ENCODE results near the gene ZFAND4. TPM values are rescaled to one million over a fixed set of nuclear protein-coding genes. Genes with fewer than 3 reads are reported as not detected.

ZFAND4 gene
- total RNA-seq, 1 experiment from 2014 or later: 18.3 TPM

DNA sequence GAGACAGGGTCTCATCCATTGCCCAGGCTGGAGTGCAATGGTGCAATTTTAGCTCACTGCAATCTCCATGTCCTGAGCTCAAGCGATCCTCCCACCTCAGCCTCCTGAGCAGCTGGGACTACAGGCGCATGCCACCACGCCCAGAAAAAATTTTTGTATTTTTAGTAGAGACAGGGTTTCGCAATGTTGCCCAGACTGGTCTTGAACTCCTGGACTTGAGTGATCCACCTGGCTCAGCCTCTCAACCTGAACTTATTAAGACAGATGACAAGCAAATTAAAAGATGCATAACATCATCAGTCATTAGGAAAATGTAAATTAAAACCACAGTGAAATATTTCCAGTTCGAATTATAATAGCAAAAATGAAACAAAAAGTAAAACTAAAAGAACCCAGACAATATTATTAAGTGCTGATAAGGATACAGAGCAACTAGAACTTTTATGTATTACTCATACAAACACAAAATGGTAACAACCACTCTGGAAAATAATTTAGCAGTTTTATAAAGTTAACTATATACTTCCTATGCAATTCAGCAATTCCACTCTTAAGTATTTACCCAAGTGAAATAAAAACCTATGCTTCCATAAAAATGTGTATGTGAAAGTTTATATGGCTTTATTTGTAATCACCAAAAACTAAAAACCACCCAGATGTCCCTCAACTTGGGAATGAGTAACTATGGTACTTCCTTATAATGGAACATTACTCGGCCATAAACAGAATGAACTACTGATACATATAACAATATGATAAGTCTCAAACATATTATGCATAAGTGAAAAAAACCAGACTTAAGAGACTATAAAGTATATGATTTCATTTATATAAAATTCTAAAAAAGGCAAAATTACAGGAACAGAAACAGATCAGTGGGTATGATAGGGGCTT is 15.3 kb downstream of the ZFAND4 start (continued):
- TF ChIP-seq ELF4 (CRISPR knock-in tag; IDR thresholded peaks at IDR 0.05; ENCODE audit: low read depth): no peak
- TF ChIP-seq, protein P1, sequence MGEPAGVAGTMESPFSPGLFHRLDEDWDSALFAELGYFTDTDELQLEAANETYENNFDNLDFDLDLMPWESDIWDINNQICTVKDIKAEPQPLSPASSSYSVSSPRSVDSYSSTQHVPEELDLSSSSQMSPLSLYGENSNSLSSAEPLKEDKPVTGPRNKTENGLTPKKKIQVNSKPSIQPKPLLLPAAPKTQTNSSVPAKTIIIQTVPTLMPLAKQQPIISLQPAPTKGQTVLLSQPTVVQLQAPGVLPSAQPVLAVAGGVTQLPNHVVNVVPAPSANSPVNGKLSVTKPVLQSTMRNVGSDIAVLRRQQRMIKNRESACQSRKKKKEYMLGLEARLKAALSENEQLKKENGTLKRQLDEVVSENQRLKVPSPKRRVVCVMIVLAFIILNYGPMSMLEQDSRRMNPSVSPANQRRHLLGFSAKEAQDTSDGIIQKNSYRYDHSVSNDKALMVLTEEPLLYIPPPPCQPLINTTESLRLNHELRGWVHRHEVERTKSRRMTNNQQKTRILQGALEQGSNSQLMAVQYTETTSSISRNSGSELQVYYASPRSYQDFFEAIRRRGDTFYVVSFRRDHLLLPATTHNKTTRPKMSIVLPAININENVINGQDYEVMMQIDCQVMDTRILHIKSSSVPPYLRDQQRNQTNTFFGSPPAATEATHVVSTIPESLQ (CRISPR knock-in tag; IDR thresholded peaks at IDR 0.05): no peak
- no peak for TF ChIP-seq FOXP1 (CRISPR knock-in tag; IDR thresholded peaks at IDR 0.05; ENCODE audit: borderline replicate concordance)
- TF ChIP-seq, protein P2, sequence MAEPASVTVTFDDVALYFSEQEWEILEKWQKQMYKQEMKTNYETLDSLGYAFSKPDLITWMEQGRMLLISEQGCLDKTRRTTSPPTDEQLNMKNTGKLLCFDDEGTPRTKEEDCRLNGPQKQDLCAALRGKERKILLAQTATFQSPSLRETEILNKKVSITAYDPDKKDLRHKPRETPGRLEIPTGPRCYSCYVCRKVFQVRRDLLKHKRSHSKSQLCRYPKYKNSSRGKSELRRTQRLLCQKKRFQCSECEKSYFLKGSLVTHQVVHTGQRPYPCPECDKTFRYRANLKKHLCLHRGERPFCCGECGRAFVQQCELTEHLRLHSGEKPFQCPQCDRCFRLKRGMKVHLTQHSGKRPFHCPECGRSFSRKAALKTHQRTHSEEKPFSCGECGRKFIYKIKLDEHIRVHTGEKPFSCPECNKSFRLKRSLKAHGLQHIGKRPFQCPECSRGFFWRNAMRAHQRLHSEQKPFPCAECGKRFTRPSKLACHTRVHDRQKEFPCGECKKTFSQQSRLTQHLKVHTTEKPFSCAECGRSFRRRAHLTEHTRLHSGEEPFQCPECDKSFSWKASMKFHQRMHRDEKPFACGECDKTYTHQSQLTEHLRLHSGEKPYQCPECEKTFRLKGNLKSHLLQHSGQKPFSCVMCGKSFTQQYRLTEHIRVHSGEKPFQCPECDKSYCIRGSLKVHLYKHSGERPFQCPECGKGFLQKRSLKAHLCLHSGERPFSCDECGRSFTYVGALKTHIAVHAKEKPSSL (CRISPR knock-in tag; conservative IDR thresholded peaks at IDR 0.05): no peak
- TF ChIP-seq, protein P3, sequence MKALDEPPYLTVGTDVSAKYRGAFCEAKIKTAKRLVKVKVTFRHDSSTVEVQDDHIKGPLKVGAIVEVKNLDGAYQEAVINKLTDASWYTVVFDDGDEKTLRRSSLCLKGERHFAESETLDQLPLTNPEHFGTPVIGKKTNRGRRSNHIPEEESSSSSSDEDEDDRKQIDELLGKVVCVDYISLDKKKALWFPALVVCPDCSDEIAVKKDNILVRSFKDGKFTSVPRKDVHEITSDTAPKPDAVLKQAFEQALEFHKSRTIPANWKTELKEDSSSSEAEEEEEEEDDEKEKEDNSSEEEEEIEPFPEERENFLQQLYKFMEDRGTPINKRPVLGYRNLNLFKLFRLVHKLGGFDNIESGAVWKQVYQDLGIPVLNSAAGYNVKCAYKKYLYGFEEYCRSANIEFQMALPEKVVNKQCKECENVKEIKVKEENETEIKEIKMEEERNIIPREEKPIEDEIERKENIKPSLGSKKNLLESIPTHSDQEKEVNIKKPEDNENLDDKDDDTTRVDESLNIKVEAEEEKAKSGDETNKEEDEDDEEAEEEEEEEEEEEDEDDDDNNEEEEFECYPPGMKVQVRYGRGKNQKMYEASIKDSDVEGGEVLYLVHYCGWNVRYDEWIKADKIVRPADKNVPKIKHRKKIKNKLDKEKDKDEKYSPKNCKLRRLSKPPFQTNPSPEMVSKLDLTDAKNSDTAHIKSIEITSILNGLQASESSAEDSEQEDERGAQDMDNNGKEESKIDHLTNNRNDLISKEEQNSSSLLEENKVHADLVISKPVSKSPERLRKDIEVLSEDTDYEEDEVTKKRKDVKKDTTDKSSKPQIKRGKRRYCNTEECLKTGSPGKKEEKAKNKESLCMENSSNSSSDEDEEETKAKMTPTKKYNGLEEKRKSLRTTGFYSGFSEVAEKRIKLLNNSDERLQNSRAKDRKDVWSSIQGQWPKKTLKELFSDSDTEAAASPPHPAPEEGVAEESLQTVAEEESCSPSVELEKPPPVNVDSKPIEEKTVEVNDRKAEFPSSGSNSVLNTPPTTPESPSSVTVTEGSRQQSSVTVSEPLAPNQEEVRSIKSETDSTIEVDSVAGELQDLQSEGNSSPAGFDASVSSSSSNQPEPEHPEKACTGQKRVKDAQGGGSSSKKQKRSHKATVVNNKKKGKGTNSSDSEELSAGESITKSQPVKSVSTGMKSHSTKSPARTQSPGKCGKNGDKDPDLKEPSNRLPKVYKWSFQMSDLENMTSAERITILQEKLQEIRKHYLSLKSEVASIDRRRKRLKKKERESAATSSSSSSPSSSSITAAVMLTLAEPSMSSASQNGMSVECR (CRISPR knock-in tag; IDR thresholded peaks at IDR 0.05; ENCODE audit: borderline replicate concordance): no peak
- TF ChIP-seq, protein P4, sequence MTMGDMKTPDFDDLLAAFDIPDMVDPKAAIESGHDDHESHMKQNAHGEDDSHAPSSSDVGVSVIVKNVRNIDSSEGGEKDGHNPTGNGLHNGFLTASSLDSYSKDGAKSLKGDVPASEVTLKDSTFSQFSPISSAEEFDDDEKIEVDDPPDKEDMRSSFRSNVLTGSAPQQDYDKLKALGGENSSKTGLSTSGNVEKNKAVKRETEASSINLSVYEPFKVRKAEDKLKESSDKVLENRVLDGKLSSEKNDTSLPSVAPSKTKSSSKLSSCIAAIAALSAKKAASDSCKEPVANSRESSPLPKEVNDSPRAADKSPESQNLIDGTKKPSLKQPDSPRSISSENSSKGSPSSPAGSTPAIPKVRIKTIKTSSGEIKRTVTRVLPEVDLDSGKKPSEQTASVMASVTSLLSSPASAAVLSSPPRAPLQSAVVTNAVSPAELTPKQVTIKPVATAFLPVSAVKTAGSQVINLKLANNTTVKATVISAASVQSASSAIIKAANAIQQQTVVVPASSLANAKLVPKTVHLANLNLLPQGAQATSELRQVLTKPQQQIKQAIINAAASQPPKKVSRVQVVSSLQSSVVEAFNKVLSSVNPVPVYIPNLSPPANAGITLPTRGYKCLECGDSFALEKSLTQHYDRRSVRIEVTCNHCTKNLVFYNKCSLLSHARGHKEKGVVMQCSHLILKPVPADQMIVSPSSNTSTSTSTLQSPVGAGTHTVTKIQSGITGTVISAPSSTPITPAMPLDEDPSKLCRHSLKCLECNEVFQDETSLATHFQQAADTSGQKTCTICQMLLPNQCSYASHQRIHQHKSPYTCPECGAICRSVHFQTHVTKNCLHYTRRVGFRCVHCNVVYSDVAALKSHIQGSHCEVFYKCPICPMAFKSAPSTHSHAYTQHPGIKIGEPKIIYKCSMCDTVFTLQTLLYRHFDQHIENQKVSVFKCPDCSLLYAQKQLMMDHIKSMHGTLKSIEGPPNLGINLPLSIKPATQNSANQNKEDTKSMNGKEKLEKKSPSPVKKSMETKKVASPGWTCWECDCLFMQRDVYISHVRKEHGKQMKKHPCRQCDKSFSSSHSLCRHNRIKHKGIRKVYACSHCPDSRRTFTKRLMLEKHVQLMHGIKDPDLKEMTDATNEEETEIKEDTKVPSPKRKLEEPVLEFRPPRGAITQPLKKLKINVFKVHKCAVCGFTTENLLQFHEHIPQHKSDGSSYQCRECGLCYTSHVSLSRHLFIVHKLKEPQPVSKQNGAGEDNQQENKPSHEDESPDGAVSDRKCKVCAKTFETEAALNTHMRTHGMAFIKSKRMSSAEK (CRISPR knock-in tag; IDR thresholded peaks at IDR 0.05; ENCODE audit: borderline replicate concordance): no peak

DNA sequence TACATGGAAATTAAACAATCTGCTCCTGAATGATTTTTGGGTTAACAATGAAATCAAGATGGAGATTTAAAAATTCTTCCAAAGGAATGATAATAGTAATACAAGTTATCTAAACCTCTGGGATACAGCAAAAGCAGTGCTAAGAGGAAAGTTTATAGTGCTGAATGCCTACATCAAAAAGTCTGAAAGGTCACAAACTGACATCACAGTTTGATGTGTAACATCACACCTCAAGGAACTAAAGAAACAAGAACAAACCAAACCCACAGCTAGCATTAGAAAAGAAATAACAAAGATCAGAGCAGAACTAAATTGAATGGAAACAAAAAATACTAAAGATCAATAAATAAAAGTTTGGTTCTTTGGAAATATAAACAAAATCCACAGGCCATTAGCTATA is 17.4 kb downstream of the ZFAND4 start:
- Mint-ChIP-seq H3K4me1 (peaks cover 10% of the 10 kb centered on the region), H3K9me3 (no peaks in the 10 kb centered on the region; the same call in 1 of the 2 replicates), H3K4me3 (no peak overlapping the region), H3K27me3 (ENCODE audit: low read depth) (no peaks in the 10 kb centered on the region), H3K36me3 (peaks cover 6% of the 10 kb centered on the region), H3K27ac (no peak overlapping the region)
- DNase-seq (ENCODE audit: low spot score): no peak
- no peak for ATAC-seq
- POLR2A ChIA-PET: no interaction called here
- CTCF ChIA-PET: no interaction called here
- TF ChIP-seq SOX15 (CRISPR knock-in tag; IDR thresholded peaks at IDR 0.05) (no peak), NFATC4 (CRISPR knock-in tag; IDR thresholded peaks at IDR 0.05) (no peak), ETV6 (CRISPR knock-in tag; IDR thresholded peaks at IDR 0.05) (no peak), JAZF1 (CRISPR knock-in tag; IDR thresholded peaks at IDR 0.05) (no peak), NR3C1 (CRISPR knock-in tag; conservative IDR thresholded peaks at IDR 0.05; ENCODE audit: low read depth) (no peak), MYBL2 (CRISPR knock-in tag; IDR thresholded peaks at IDR 0.05) (no peak), JUN (CRISPR knock-in tag; IDR thresholded peaks at IDR 0.05) (no peak)
- TF ChIP-seq, protein P5, sequence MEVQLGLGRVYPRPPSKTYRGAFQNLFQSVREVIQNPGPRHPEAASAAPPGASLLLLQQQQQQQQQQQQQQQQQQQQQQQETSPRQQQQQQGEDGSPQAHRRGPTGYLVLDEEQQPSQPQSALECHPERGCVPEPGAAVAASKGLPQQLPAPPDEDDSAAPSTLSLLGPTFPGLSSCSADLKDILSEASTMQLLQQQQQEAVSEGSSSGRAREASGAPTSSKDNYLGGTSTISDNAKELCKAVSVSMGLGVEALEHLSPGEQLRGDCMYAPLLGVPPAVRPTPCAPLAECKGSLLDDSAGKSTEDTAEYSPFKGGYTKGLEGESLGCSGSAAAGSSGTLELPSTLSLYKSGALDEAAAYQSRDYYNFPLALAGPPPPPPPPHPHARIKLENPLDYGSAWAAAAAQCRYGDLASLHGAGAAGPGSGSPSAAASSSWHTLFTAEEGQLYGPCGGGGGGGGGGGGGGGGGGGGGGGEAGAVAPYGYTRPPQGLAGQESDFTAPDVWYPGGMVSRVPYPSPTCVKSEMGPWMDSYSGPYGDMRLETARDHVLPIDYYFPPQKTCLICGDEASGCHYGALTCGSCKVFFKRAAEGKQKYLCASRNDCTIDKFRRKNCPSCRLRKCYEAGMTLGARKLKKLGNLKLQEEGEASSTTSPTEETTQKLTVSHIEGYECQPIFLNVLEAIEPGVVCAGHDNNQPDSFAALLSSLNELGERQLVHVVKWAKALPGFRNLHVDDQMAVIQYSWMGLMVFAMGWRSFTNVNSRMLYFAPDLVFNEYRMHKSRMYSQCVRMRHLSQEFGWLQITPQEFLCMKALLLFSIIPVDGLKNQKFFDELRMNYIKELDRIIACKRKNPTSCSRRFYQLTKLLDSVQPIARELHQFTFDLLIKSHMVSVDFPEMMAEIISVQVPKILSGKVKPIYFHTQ (CRISPR knock-in tag; IDR thresholded peaks at IDR 0.05): no peak
- TF ChIP-seq, protein P6, sequence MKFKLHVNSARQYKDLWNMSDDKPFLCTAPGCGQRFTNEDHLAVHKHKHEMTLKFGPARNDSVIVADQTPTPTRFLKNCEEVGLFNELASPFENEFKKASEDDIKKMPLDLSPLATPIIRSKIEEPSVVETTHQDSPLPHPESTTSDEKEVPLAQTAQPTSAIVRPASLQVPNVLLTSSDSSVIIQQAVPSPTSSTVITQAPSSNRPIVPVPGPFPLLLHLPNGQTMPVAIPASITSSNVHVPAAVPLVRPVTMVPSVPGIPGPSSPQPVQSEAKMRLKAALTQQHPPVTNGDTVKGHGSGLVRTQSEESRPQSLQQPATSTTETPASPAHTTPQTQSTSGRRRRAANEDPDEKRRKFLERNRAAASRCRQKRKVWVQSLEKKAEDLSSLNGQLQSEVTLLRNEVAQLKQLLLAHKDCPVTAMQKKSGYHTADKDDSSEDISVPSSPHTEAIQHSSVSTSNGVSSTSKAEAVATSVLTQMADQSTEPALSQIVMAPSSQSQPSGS (CRISPR knock-in tag; IDR thresholded peaks at IDR 0.05; ENCODE audit: borderline replicate concordance, low read depth): no peak
- TF ChIP-seq, protein P7, sequence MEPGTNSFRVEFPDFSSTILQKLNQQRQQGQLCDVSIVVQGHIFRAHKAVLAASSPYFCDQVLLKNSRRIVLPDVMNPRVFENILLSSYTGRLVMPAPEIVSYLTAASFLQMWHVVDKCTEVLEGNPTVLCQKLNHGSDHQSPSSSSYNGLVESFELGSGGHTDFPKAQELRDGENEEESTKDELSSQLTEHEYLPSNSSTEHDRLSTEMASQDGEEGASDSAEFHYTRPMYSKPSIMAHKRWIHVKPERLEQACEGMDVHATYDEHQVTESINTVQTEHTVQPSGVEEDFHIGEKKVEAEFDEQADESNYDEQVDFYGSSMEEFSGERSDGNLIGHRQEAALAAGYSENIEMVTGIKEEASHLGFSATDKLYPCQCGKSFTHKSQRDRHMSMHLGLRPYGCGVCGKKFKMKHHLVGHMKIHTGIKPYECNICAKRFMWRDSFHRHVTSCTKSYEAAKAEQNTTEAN (CRISPR knock-in tag; IDR thresholded peaks at IDR 0.05): no peak
